Fibroblast of the aortic adventitia (primary cell): ENCODE results near the gene IGF1. TPM values are rescaled to one million over a fixed set of nuclear protein-coding genes. Genes with fewer than 3 reads are reported as not detected.

Source experiments
- DNase-seq: peaks from one replicate; pipeline ENCODE4 v3.0.0-alpha.2; 2010; ENCODE audit warnings: low read depth
- H3K4me3 ChIP-seq: 2 replicates; pipeline ENCODE4 v1.5.1; 2011; ENCODE audit warnings: low read depth, mild to moderate bottlenecking, control low read depth, low read length, moderate library complexity
- CTCF ChIP-seq: IDR thresholded peaks from 2 replicates; pipeline ENCODE4 v1.5.1; 2011; ENCODE audit warnings: mild to moderate bottlenecking, low read length, control low read depth, inconsistent platforms; ENCODE audit not compliant: insufficient read depth
- total RNA-seq: library from RNA; depleted of rRNA; stranded (reverse); fragments of >200 nt; gene quantifications from 2 replicates; pipeline ENCODE4 v1.2.3, GENCODE V29; 2012; ENCODE audit warnings: low replicate concordance

IGF1 gene
- total RNA-seq, 1 donor = 0.63 TPM

GRCh38 chr12:102425109-102426039, 55.0 kb downstream of the IGF1 start:
- H3K4me3 ChIP-seq = no peak overlapping the region
- no peak for TF ChIP-seq CTCF
- DNase-seq = peak; percentile 25

DNA sequence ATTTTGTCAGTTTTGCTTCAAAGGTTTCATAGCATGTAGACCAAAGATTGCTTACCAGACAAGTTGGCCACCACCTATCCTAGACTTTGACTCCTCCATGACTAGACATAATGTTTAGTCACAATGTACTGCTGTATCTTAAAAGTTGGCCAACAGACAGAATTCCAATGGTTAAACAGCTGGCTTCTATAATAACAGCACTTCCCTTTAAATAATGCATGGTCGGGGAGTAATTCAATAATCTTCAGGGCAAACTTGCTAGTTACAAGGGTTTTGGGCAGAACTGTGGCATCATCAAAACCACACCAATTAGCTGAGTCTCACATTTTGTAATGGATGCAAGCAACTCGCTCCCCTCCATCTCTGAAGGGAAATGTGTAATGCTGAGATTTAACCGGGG, 56.9 kb downstream of the IGF1 start:
- no peak for TF ChIP-seq CTCF
- DNase-seq = peak; percentile 52
- no peak overlapping the region for H3K4me3 ChIP-seq

DNA sequence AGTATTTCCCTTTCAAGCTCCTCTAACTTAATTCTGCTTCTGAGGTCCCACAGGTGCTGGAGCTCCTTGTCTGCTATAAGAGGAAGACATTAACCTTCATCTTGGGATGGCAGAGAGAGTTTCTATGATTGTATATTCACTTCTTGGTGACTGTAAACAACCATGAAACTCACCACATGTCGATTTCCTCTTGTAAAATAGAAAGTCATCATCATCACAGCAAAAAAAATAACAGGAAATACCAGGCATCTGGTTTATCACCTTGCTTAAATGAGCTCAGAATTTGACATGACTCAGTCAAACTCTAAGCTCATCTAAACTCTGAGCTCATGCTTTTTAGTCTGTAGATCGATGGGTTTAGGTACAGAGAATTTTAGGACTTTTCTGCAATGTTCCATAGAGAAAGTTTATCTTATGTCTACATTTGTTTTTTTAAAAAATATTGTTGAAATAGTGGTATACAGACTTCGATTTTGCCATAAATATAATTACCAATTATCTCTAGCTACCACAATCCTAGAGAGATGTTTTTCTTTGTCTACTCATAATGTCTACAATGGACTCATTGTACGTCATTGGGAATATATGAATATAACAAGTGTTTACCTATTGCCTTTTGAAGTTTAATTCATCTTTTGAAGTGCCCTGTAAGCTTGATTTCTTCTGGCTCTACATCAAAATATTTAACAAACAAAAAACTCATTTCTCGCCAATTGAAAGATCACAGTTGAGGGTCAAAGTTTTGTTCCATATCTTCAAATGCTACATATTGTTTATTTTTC, 58.4 kb downstream of the IGF1 start:
- H3K4me3 ChIP-seq = no peak overlapping the region
- no peak for DNase-seq
- TF ChIP-seq CTCF = no peak

DNA sequence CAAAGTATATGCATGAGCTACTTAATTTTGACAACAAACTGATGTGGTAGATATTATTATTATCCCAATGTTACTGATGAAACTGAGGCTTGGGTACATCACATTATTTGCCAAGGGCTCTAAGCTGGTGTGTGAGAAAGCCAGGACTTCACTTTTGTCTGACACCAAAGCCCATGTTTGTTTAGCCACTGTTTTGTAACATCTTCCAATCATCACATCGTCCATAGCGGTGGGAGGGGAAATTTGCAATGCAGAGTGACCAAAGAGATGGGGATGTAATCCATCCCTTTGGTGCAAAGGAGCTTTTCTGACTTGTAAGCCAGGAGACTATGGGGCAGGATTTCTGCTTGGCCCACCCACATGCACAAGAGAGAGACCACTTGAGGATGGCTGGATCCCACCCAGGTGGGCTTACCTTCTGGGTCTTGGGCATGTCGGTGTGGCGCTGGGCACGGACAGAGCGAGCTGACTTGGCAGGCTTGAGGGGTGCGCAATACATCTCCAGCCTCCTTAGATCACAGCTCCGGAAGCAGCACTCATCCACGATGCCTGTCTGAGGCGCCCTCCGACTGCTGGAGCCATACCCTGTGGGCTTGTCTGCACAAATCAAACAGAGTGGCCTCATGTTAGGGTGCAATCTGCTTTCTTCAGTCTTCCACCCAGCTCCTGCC, 61.1 kb downstream of the IGF1 start:
- no peak for DNase-seq
- TF ChIP-seq CTCF = no peak
- H3K4me3 ChIP-seq = no peak overlapping the region

- H3K4me3 ChIP-seq = no peak overlapping the region
- TF ChIP-seq CTCF = no peak
- DNase-seq = no peak
These were observed 63.3 kb downstream of the IGF1 start for GRCh38 chr12:102417055-102417454.

GRCh38 chr12:102415515-102415914, 64.8 kb downstream of the IGF1 start:
- no peak for DNase-seq
- no peak for TF ChIP-seq CTCF
- no peak overlapping the region for H3K4me3 ChIP-seq
